SK-N-SH (cell line): ENCODE results near the gene ABCA8. TPM values are rescaled to one million over a fixed set of nuclear protein-coding genes. Genes with fewer than 3 reads are reported as not detected.

Experiments used
- CTCF ChIA-PET: fragments of 300-600, 350-600 bp; formaldehyde crosslinking; extraction: SDS; loops from one replicate; lab custom pipeline; 2021; lab: Yijun Ruan, JAX
- POLR2A ChIA-PET: fragments of 350-600 bp; sonication (Branson Sonifier 250); formaldehyde crosslinking; extraction: SDS; loops from one replicate; lab custom pipeline; 2020; ENCODE audit warnings: antibody characterized with exemption, inconsistent platforms; lab: Yijun Ruan, JAX
- DNase-seq: peaks from one replicate; pipeline ENCODE4 v3.0.0; 2012
- H2AFZ ChIP-seq: fragments of 200-600 bp; sonication (generic); 2 replicates; pipeline ENCODE4 v1.8.1; 2016; ENCODE audit warnings: antibody characterized with exemption, mild to moderate bottlenecking, low read depth
- H3F3A ChIP-seq: fragments of 200-600 bp; sonication (generic); replicated peaks from 2 replicates; pipeline ENCODE3; 2016; ENCODE audit warnings: antibody characterized with exemption, mild to moderate bottlenecking; ENCODE audit not compliant: insufficient read depth
- H3K27ac ChIP-seq, 2 experiments: fragments of 200-500 bp in 1 of 2; fragments of 200-600 bp in 1 of 2; sonication (Bioruptor generic) in 1 of 2; sonication (generic), shearing (Covaris generic) in 1 of 2; 2 replicates each; pipeline versions ENCODE4 v1.5.1 to v1.6.1; 2014 to 2016; ENCODE audit warnings: low read depth in 2 of 2, inconsistent platforms in 1 of 2, low read length in 1 of 2, mild to moderate bottlenecking in 1 of 2, mixed read lengths in 1 of 2
- H3K27me3 ChIP-seq: fragments of 200-600 bp; sonication (generic), shearing (Covaris generic); 2 replicates; pipeline ENCODE4 v1.6.1; 2016; ENCODE audit warnings: mixed run types; ENCODE audit not compliant: insufficient read depth
- H3K36me3 ChIP-seq, 2 experiments: fragments of 200-500 bp in 1 of 2; fragments of 200-600 bp in 1 of 2; sonication (Bioruptor generic) in 1 of 2; sonication (generic) in 1 of 2; replicated peaks in 1 of 2; 2 replicates each; pipeline versions ENCODE3 to v1.5.1; 2014 to 2016; ENCODE audit warnings: low read length in 1 of 2, mild to moderate bottlenecking in 1 of 2; ENCODE audit not compliant: insufficient read depth in 2 of 2, control insufficient read depth in 1 of 2
- H3K4me1 ChIP-seq, 2 experiments: fragments of 200-500 bp in 1 of 2; fragments of 200-600 bp in 1 of 2; sonication (Bioruptor generic) in 1 of 2; sonication (generic), shearing (Covaris generic) in 1 of 2; 2 replicates each; pipeline versions ENCODE4 v1.5.1 to v1.6.1; 2014 to 2016; ENCODE audit warnings: low read depth in 1 of 2, low read length in 1 of 2, mixed run types in 1 of 2; ENCODE audit not compliant: insufficient read depth in 2 of 2, control insufficient read depth in 1 of 2
- H3K4me2 ChIP-seq: fragments of 200-600 bp; sonication (generic), shearing (Covaris generic); 2 replicates; pipeline ENCODE4 v1.6.1; 2017; ENCODE audit warnings: mixed run types
- H3K4me3 ChIP-seq, 2 experiments: fragments of 200-500 bp in 1 of 2; fragments of 200-600 bp in 1 of 2; sonication (Bioruptor generic) in 1 of 2; sonication (generic), shearing (Covaris generic) in 1 of 2; 2 replicates each; pipeline versions ENCODE4 v1.5.1 to v1.8.1; 2014 to 2016; ENCODE audit warnings: low read depth in 2 of 2, inconsistent platforms in 1 of 2, low read length in 1 of 2, mild to moderate bottlenecking in 1 of 2, mixed read lengths in 1 of 2, moderate library complexity in 1 of 2
- H3K79me2 ChIP-seq: fragments of 200-600 bp; sonication (generic); 2 replicates; pipeline ENCODE4 v1.8.1; 2017; ENCODE audit warnings: mild to moderate bottlenecking; ENCODE audit not compliant: insufficient read depth
- H3K9ac ChIP-seq: fragments of 200-600 bp; sonication (generic); 2 replicates; pipeline ENCODE4 v1.6.1; 2017; ENCODE audit warnings: mixed run types
- H3K9me2 ChIP-seq: fragments of 200-600 bp; sonication (generic); 2 replicates; pipeline ENCODE4 v1.6.1; 2017; ENCODE audit warnings: mixed run types
- H3K9me3 ChIP-seq: fragments of 200-600 bp; sonication (generic); 2 replicates; pipeline ENCODE4 v1.6.1; 2017; ENCODE audit warnings: mixed run types, mild to moderate bottlenecking, moderate library complexity
- H4K20me1 ChIP-seq: fragments of 200-600 bp; sonication (generic); 2 replicates; pipeline ENCODE4 v1.6.1; 2017; ENCODE audit warnings: mild to moderate bottlenecking, mixed run types; ENCODE audit not compliant: insufficient read depth
- CHD2 ChIP-seq: fragments of 150-350 bp; IDR thresholded peaks from 2 replicates; pipeline ENCODE4 v1.6.1; 2018; ENCODE audit warnings: low read length; ENCODE audit not compliant: partially characterized antibody
- CTCF ChIP-seq: fragments of 200-600 bp; sonication (generic); IDR thresholded peaks from 2 replicates; pipeline ENCODE4 v1.6.1; 2017; ENCODE audit warnings: antibody characterized with exemption, mild to moderate bottlenecking, moderate library complexity
- EP300 ChIP-seq, 2 experiments: IDR thresholded peaks; 2 replicates each; pipeline versions ENCODE4 v1.4.0 to v1.6.1; 2012; ENCODE audit warnings: borderline replicate concordance in 1 of 2, low read depth in 1 of 2, low read length in 1 of 2
- FOSL2 ChIP-seq: IDR thresholded peaks from 2 replicates; pipeline ENCODE4 v1.4.0; 2012; ENCODE audit warnings: low read depth, mild to moderate bottlenecking, moderate library complexity, borderline replicate concordance
- JUND ChIP-seq: IDR thresholded peaks from 2 replicates; pipeline ENCODE4 v1.4.0; 2012
- MAX ChIP-seq: IDR thresholded peaks from 2 replicates; pipeline ENCODE4 v1.4.0; 2012; ENCODE audit warnings: low read depth
- MXI1 ChIP-seq: IDR thresholded peaks from 2 replicates; pipeline ENCODE4 v1.6.1; 2012; ENCODE audit warnings: mild to moderate bottlenecking, low read depth, low read length, improper control_type of control experiment
- NFIC ChIP-seq: IDR thresholded peaks from 2 replicates; pipeline ENCODE4 v1.4.0; 2012; ENCODE audit warnings: borderline replicate concordance
- POLR2AphosphoS5 ChIP-seq: IDR thresholded peaks from 2 replicates; pipeline ENCODE4 v1.6.1; 2012; ENCODE audit warnings: low read depth, low read length
- RCOR1 ChIP-seq: fragments of 150-350 bp; IDR thresholded peaks from 2 replicates; pipeline ENCODE4 v1.6.1; 2017; ENCODE audit warnings: antibody characterized with exemption, low read length
- RFX5 ChIP-seq: IDR thresholded peaks from 2 replicates; pipeline ENCODE4 v1.6.1; 2012; ENCODE audit warnings: mild to moderate bottlenecking, improper control_type of control experiment, low read length
- RXRA ChIP-seq: IDR thresholded peaks from 2 replicates; pipeline ENCODE4 v1.4.0; 2012; ENCODE audit warnings: low read depth, mild to moderate bottlenecking, borderline replicate concordance
- SIN3A ChIP-seq: IDR thresholded peaks from 2 replicates; pipeline ENCODE4 v1.6.1; 2012; ENCODE audit warnings: low read depth, mild to moderate bottlenecking, low read length, moderate library complexity, borderline replicate concordance
- TCF12 ChIP-seq: IDR thresholded peaks from 2 replicates; pipeline ENCODE4 v1.4.0; 2012
- TEAD4 ChIP-seq: IDR thresholded peaks from 2 replicates; pipeline ENCODE4 v1.4.0; 2012; ENCODE audit warnings: mild to moderate bottlenecking, borderline replicate concordance; ENCODE audit not compliant: insufficient read depth
- USF1 ChIP-seq: IDR thresholded peaks from 2 replicates; pipeline ENCODE4 v1.4.0; 2012; ENCODE audit warnings: low read depth, borderline replicate concordance
- USF2 ChIP-seq: fragments of 150-350 bp; IDR thresholded peaks from 2 replicates; pipeline ENCODE4 v1.6.1; 2017; ENCODE audit warnings: antibody characterized with exemption, low read length, low read depth, borderline replicate concordance
- YY1 ChIP-seq: IDR thresholded peaks from 2 replicates; pipeline ENCODE4 v1.4.0; 2012; ENCODE audit warnings: low read depth, mild to moderate bottlenecking
- WGBS: methylation state at CpG from one replicate; pipeline ENCODE4 v1.1.6; 2017; ENCODE audit warnings: low lambda C conversion rate; 5-methylcytosine and 5-hydroxymethylcytosine counted together
- polyA plus RNA-seq, 3 experiments: library from polyadenylated mRNA; depleted of rRNA; stranded (reverse); fragments of >200 nt; gene quantifications; 2 replicates each; pipeline ENCODE4 v1.2.3, GENCODE V29; 2012

The ABCA8 gene
- polyA plus RNA-seq, 1 of the 3 experiments (the other 2 are of a cell fraction): 2.3 TPM

GRCh38 chr17:68834328-68834836, 120.8 kb downstream of the ABCA8 start:
- Histone ChIP-seq H3K9me3 (no peaks in the 10 kb centered on the region), H3K36me3 (no peaks in the 10 kb centered on the region), H3K4me1 (peaks cover 0 to 11% of the 10 kb centered on the region in 2 experiments; a peak in 1 of 4 replicates), H4K20me1 (no peaks in the 10 kb centered on the region), H3K4me3 (no peak overlapping the region), H3F3A (no peaks in the 10 kb centered on the region), H3K9ac (no peak overlapping the region), H2AFZ (no peak overlapping the region), H3K27me3 (no peaks in the 10 kb centered on the region; the same call in 1 of the 2 replicates), H3K27ac (no peak overlapping the region), H3K79me2 (no peaks in the 10 kb centered on the region), H3K9me2 (no peaks in the 10 kb centered on the region)
- DNase-seq: no peak
- WGBS: 17% methylated on average over 2 of the region's 2 CpGs
- CTCF ChIA-PET: no interaction called here
- TF ChIP-seq TEAD4: no peak
- no peak for TF ChIP-seq JUND
- no peak for TF ChIP-seq USF1
- TF ChIP-seq CTCF: no peak
- no peak for TF ChIP-seq USF2
- TF ChIP-seq RFX5: no peak
- no peak for TF ChIP-seq RXRA
- no peak for TF ChIP-seq MAX
- TF ChIP-seq YY1: no peak
- TF ChIP-seq SIN3A: no peak
- TF ChIP-seq RCOR1: no peak
- no peak for TF ChIP-seq FOSL2
- no peak for TF ChIP-seq TCF12
- TF ChIP-seq POLR2AphosphoS5: no peak
- TF ChIP-seq MXI1: no peak
- TF ChIP-seq NFIC: no peak
- no peak for TF ChIP-seq EP300 (IDR thresholded peaks at IDR 0.05; ENCODE audit: borderline replicate concordance in 1 of 2, low read depth in 1 of 2, low read length in 1 of 2)
- no peak for TF ChIP-seq CHD2
- TF ChIP-seq, all 33 proteins: peak for 0
- POLR2A ChIA-PET: no interaction called here
- H3K4me2 ChIP-seq: no peak overlapping the region
